Adipocyte (in vitro differentiated cells): Measurements from ENCODE around the gene CIROP.
A peak's percentile ranks its signal among the peaks of the same experiment; 100 is the strongest.

Experiments
- DNase-seq: peaks from one replicate; pipeline ENCODE4 v3.0.0-alpha.2; 2015; ENCODE audit warnings: low read depth
- H3K27me3 ChIP-seq: replicated peaks from 2 replicates; pipeline ENCODE4 v1.7.0; 2013; ENCODE audit warnings: mild to moderate bottlenecking, low read length, moderate library complexity; ENCODE audit not compliant: control insufficient read depth, insufficient read depth
- H3K36me3 ChIP-seq: 2 replicates; pipeline ENCODE4 v1.7.0; 2013; ENCODE audit warnings: low read length, mild to moderate bottlenecking, moderate library complexity; ENCODE audit not compliant: control insufficient read depth, insufficient read depth, severe bottlenecking
- H3K4me1 ChIP-seq: 2 replicates; pipeline ENCODE4 v1.7.0; 2013; ENCODE audit warnings: mild to moderate bottlenecking, low read length, moderate library complexity; ENCODE audit not compliant: control insufficient read depth, insufficient read depth
- H3K4me3 ChIP-seq: 2 replicates; pipeline ENCODE4 v1.7.0; 2013; ENCODE audit warnings: mild to moderate bottlenecking, low read length, moderate library complexity
- H3K9ac ChIP-seq: 2 replicates; pipeline ENCODE4 v1.7.0; 2013; ENCODE audit warnings: mild to moderate bottlenecking, low read length, moderate library complexity
- H3K9me3 ChIP-seq: 2 replicates; pipeline ENCODE4 v1.7.0; 2013; ENCODE audit warnings: mild to moderate bottlenecking, low read length, moderate library complexity; ENCODE audit not compliant: control insufficient read depth

Gene CIROP

GRCh38 chr14:23129759-23130316 lies 25.0 kb upstream of the CIROP start:
- no peaks in the 10 kb centered on the region for H3K9me3 ChIP-seq
- peaks cover 22% of the 10 kb centered on the region for H3K4me1 ChIP-seq
- no peak overlapping the region for H3K4me3 ChIP-seq
- no peaks in the 10 kb centered on the region for H3K27me3 ChIP-seq
- peaks cover 24% of the 10 kb centered on the region for H3K36me3 ChIP-seq
- DNase-seq, result no peak
- H3K9ac ChIP-seq, result no peak overlapping the region

- DNase-seq, result no peak
- H3K9me3 ChIP-seq, result no peaks in the 10 kb centered on the region
- H3K4me3 ChIP-seq, result no peak overlapping the region
- peaks cover 28% of the 10 kb centered on the region for H3K4me1 ChIP-seq
- H3K27me3 ChIP-seq, result no peaks in the 10 kb centered on the region
- no peak overlapping the region for H3K9ac ChIP-seq
- peaks cover 24% of the 10 kb centered on the region for H3K36me3 ChIP-seq
Observed at GRCh38 chr14:23128969-23129758, 24.4 kb upstream of the CIROP start.

- no peak for DNase-seq
- Histone ChIP-seq H3K36me3 (peaks cover 24% of the 10 kb centered on the region), H3K9me3 (no peaks in the 10 kb centered on the region), H3K4me3 (no peak overlapping the region), H3K9ac (no peak overlapping the region), H3K27me3 (no peaks in the 10 kb centered on the region), H3K4me1 (peaks cover 40% of the 10 kb centered on the region)
Observed at GRCh38 chr14:23127861-23128260, 23.1 kb upstream of the CIROP start.

GRCh38 chr14:23126548-23127278 lies 21.9 kb upstream of the CIROP start:
- Histone ChIP-seq H3K36me3 (peaks cover 24% of the 10 kb centered on the region), H3K4me3 (no peak overlapping the region), H3K9me3 (no peaks in the 10 kb centered on the region), H3K4me1 (peaks cover 40% of the 10 kb centered on the region), H3K27me3 (no peaks in the 10 kb centered on the region), H3K9ac (no peak overlapping the region)
- DNase-seq, result no peak

- H3K4me3 ChIP-seq, result no peak overlapping the region
- H3K27me3 ChIP-seq, result no peaks in the 10 kb centered on the region
- H3K36me3 ChIP-seq, result peaks cover 19% of the 10 kb centered on the region
- no peaks in the 10 kb centered on the region for H3K9me3 ChIP-seq
- DNase-seq, result no peak
- peaks cover 45% of the 10 kb centered on the region for H3K4me1 ChIP-seq
- no peak overlapping the region for H3K9ac ChIP-seq
Observed at GRCh38 chr14:23125933-23126524, 21.2 kb upstream of the CIROP start.

- no peak for DNase-seq
- no peaks in the 10 kb centered on the region for H3K27me3 ChIP-seq
- H3K36me3 ChIP-seq, result peaks cover 19% of the 10 kb centered on the region
- peaks cover 45% of the 10 kb centered on the region for H3K4me1 ChIP-seq
- no peak overlapping the region for H3K9ac ChIP-seq
- no peaks in the 10 kb centered on the region for H3K9me3 ChIP-seq
- no peak overlapping the region for H3K4me3 ChIP-seq
Observed at GRCh38 chr14:23125011-23125410, 20.2 kb upstream of the CIROP start.

- no peak overlapping the region for H3K9ac ChIP-seq
- H3K36me3 ChIP-seq, result peaks cover 16% of the 10 kb centered on the region
- H3K27me3 ChIP-seq, result no peaks in the 10 kb centered on the region
- DNase-seq, result no peak
- H3K4me3 ChIP-seq, result no peak overlapping the region
- peaks cover 45% of the 10 kb centered on the region for H3K4me1 ChIP-seq
- no peaks in the 10 kb centered on the region for H3K9me3 ChIP-seq
Observed at GRCh38 chr14:23124337-23124954, 19.7 kb upstream of the CIROP start.

GRCh38 chr14:23123419-23123818 lies 18.6 kb upstream of the CIROP start:
- DNase-seq, result no peak
- no peak overlapping the region for H3K9ac ChIP-seq
- no peaks in the 10 kb centered on the region for H3K27me3 ChIP-seq
- H3K4me1 ChIP-seq, result peaks cover 45% of the 10 kb centered on the region
- H3K36me3 ChIP-seq, result peaks cover 6% of the 10 kb centered on the region
- H3K9me3 ChIP-seq, result no peaks in the 10 kb centered on the region
- no peak overlapping the region for H3K4me3 ChIP-seq

- Histone ChIP-seq H3K27me3 (no peaks in the 10 kb centered on the region), H3K36me3 (no peaks in the 10 kb centered on the region), H3K4me1 (peaks cover 45% of the 10 kb centered on the region), H3K9ac (no peak overlapping the region), H3K9me3 (no peaks in the 10 kb centered on the region), H3K4me3 (no peak overlapping the region)
- DNase-seq, result no peak
Observed at GRCh38 chr14:23122086-23122485, 17.3 kb upstream of the CIROP start.

- Histone ChIP-seq H3K9ac (no peak overlapping the region), H3K4me1 (peaks cover 39% of the 10 kb centered on the region), H3K36me3 (no peaks in the 10 kb centered on the region), H3K4me3 (no peak overlapping the region), H3K9me3 (no peaks in the 10 kb centered on the region), H3K27me3 (no peaks in the 10 kb centered on the region)
- peak; percentile 34 for DNase-seq
Observed at GRCh38 chr14:23121361-23121771, 16.6 kb upstream of the CIROP start.
